ENCODE measurements around the gene PPFIA2. TPM values are rescaled to one million over a fixed set of nuclear protein-coding genes. Genes with fewer than 3 reads are reported as not detected.

The PPFIA2 gene
- total RNA-seq, 1 donor from 2014 or later, result 0.59 TPM

DNA sequence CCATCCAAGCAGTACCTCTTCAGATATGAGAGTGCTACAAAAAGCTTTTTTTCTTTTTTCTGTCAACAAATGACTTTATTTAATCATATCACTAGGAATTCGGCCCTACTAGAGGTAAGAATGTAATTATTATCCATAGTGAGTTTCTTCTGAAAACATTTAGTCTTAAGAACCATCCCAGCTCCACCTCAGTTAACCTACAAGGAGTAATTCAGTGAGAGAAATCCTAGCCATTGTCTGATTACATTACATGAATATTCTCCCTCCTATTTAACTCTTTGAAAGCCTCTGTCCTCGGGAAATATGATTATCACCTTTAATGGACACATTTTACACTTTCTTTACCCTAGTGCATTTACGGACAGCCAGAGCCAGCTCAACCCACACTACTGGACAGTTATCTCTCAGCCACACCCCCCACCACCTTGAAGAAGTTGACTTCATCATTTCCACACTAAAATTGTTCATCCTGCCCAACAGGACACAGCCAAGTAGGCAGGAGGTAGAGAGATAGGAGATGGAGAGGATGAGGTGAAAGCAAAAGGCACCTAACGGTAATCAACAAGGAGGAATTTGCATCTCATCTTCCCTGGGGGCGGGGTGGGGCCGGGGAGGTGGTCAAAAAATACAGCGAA, 1.3 kb downstream of the PPFIA2 start:
- H3K27me3 ChIP-seq (ENCODE audit: insufficient read depth, low read length), result peaks cover 3% of the 10 kb centered on the region
- TF ChIP-seq, protein P1, sequence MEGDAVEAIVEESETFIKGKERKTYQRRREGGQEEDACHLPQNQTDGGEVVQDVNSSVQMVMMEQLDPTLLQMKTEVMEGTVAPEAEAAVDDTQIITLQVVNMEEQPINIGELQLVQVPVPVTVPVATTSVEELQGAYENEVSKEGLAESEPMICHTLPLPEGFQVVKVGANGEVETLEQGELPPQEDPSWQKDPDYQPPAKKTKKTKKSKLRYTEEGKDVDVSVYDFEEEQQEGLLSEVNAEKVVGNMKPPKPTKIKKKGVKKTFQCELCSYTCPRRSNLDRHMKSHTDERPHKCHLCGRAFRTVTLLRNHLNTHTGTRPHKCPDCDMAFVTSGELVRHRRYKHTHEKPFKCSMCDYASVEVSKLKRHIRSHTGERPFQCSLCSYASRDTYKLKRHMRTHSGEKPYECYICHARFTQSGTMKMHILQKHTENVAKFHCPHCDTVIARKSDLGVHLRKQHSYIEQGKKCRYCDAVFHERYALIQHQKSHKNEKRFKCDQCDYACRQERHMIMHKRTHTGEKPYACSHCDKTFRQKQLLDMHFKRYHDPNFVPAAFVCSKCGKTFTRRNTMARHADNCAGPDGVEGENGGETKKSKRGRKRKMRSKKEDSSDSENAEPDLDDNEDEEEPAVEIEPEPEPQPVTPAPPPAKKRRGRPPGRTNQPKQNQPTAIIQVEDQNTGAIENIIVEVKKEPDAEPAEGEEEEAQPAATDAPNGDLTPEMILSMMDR (IDR thresholded peaks at IDR 0.05; ENCODE audit: insufficient read depth, low read depth, low read length), result no peak
- no peak for TF ChIP-seq EZH2 (IDR thresholded peaks at IDR 0.05; ENCODE audit: insufficient read depth, low read length)
- FAIRE-seq (no peak), DNase-seq (ENCODE audit: low read depth) (no peak)
- H3K9me3 ChIP-seq (ENCODE audit: insufficient read depth, low read depth, low read length), result no peaks in the 10 kb centered on the region
- peak overlapping the region; percentile 98 for H2AFZ ChIP-seq (ENCODE audit: low read depth, low read length)
- Mint-ChIP-seq H3K4me3 (ENCODE audit: unreplicated experiment) (peak overlapping the region; percentile 86), H3K9me3 (ENCODE audit: unreplicated experiment) (no peaks in the 10 kb centered on the region), H3K27me3 (ENCODE audit: low read depth, unreplicated experiment) (peaks cover 24% of the 10 kb centered on the region), H3K4me1 (ENCODE audit: low read depth, unreplicated experiment) (peaks cover 2% of the 10 kb centered on the region), H3K36me3 (ENCODE audit: low read depth, unreplicated experiment) (no peaks in the 10 kb centered on the region), H3K27ac (ENCODE audit: unreplicated experiment) (no peak overlapping the region)
- H3K27ac ChIP-seq (ENCODE audit: low read depth, low read length), result no peak overlapping the region
- no peaks in the 10 kb centered on the region for H3K36me3 ChIP-seq (ENCODE audit: insufficient read depth, low read length)
- H4K20me1 ChIP-seq (ENCODE audit: insufficient read depth, low read length), result no peaks in the 10 kb centered on the region
- peaks cover 5% of the 10 kb centered on the region for H3K4me1 ChIP-seq (ENCODE audit: insufficient read depth, low read length)
- H3K4me3 ChIP-seq (ENCODE audit: insufficient read depth, low read depth, low read length), result peak overlapping the region; percentile 77
- H3K4me2 ChIP-seq (ENCODE audit: low read length), result peak overlapping the region; percentile 94
- no peaks in the 10 kb centered on the region for H3K79me2 ChIP-seq (ENCODE audit: insufficient read depth, low read length)
- H3K9ac ChIP-seq (ENCODE audit: low read length), result peak overlapping the region; percentile 79

DNA sequence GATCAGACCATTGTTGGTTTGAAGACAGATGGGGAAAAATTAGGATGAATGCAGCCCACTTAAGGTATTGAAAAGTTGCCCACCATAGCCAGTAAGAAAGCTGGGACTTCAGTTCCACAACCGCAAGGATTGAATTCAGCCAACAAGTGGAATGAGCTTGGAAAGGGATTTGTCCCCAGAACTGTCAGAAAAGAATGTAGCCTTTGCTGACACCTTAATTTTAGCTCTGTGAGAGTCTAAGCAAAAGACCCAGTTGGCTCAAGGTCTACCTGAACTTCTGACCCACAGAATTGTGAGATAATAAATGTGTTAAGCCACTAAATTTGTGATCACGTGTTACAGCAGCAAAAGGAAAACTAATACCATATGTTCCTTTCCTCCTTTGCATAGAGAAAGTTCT, 29.4 kb downstream of the PPFIA2 start:
- Mint-ChIP-seq H3K27ac (ENCODE audit: unreplicated experiment) (no peak overlapping the region), H3K36me3 (ENCODE audit: low read depth, unreplicated experiment) (no peaks in the 10 kb centered on the region)
- no peak for FAIRE-seq

DNA sequence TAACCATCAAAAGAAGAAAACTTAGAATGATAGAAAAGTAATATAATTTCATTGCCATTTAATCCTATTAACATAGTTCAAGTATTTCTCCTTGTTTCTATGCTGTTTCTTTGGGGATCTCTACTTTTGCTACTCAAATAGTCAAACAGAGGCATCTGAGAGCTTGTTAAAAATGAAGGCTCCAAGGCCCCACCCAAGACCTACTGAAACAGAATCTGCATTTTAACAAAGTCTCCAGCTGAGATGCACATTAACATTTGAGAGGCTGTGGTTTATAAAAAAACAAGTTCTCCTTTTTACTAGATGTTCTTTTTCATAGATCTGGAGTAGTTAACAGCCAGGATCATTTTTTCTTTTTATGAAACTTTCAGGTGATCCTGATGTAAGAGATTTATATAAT, 31.8 kb downstream of the PPFIA2 start:
- Histone ChIP-seq H3K9ac (ENCODE audit: low read length) (no peak overlapping the region), H3K4me3 (ENCODE audit: insufficient read depth, low read depth, low read length) (no peak overlapping the region), H4K20me1 (ENCODE audit: insufficient read depth, low read length) (no peaks in the 10 kb centered on the region), H3K36me3 (ENCODE audit: insufficient read depth, low read length) (no peaks in the 10 kb centered on the region), H3K27me3 (ENCODE audit: insufficient read depth, low read length) (no peaks in the 10 kb centered on the region), H3K79me2 (ENCODE audit: insufficient read depth, low read length) (no peaks in the 10 kb centered on the region), H3K9me3 (ENCODE audit: insufficient read depth, low read depth, low read length) (no peaks in the 10 kb centered on the region), H2AFZ (ENCODE audit: low read depth, low read length) (no peak overlapping the region), H3K27ac (ENCODE audit: low read depth, low read length) (no peak overlapping the region), H3K4me1 (ENCODE audit: insufficient read depth, low read length) (no peaks in the 10 kb centered on the region), H3K4me2 (ENCODE audit: low read length) (no peak overlapping the region)
- H3K4me1 Mint-ChIP-seq (ENCODE audit: low read depth, unreplicated experiment), result no peaks in the 10 kb centered on the region
- no peaks in the 10 kb centered on the region for H3K27me3 Mint-ChIP-seq (ENCODE audit: low read depth, unreplicated experiment)
- H3K4me3 Mint-ChIP-seq (ENCODE audit: unreplicated experiment), result no peak overlapping the region
- TF ChIP-seq, protein P1 (IDR thresholded peaks at IDR 0.05; ENCODE audit: insufficient read depth, low read depth, low read length), result no peak
- no peaks in the 10 kb centered on the region for H3K9me3 Mint-ChIP-seq (ENCODE audit: unreplicated experiment)
- no peak overlapping the region for H3K27ac Mint-ChIP-seq (ENCODE audit: unreplicated experiment)
- DNase-seq (ENCODE audit: low read depth), result no peak
- no peak for FAIRE-seq
- no peaks in the 10 kb centered on the region for H3K36me3 Mint-ChIP-seq (ENCODE audit: low read depth, unreplicated experiment)

More for the DNA sequence above, 29.4 kb downstream of the PPFIA2 start:
- no peak overlapping the region for H3K4me2 ChIP-seq (ENCODE audit: low read length)
- no peaks in the 10 kb centered on the region for H3K4me1 ChIP-seq (ENCODE audit: insufficient read depth, low read length)
- no peaks in the 10 kb centered on the region for H3K36me3 ChIP-seq (ENCODE audit: insufficient read depth, low read length)
- no peak for DNase-seq (ENCODE audit: low read depth)
- H3K4me3 Mint-ChIP-seq (ENCODE audit: unreplicated experiment), result no peak overlapping the region
- no peak for TF ChIP-seq EZH2 (IDR thresholded peaks at IDR 0.05; ENCODE audit: insufficient read depth, low read length)
- TF ChIP-seq, protein P1 (IDR thresholded peaks at IDR 0.05; ENCODE audit: insufficient read depth, low read depth, low read length), result no peak
- no peak overlapping the region for H2AFZ ChIP-seq (ENCODE audit: low read depth, low read length)
- H3K9me3 Mint-ChIP-seq (ENCODE audit: unreplicated experiment), result no peaks in the 10 kb centered on the region
- no peak overlapping the region for H3K27ac ChIP-seq (ENCODE audit: low read depth, low read length)
- no peaks in the 10 kb centered on the region for H4K20me1 ChIP-seq (ENCODE audit: insufficient read depth, low read length)
- no peak overlapping the region for H3K4me3 ChIP-seq (ENCODE audit: insufficient read depth, low read depth, low read length)
- H3K27me3 ChIP-seq (ENCODE audit: insufficient read depth, low read length), result no peaks in the 10 kb centered on the region
- no peaks in the 10 kb centered on the region for H3K79me2 ChIP-seq (ENCODE audit: insufficient read depth, low read length)
- H3K27me3 Mint-ChIP-seq (ENCODE audit: low read depth, unreplicated experiment), result no peaks in the 10 kb centered on the region
- H3K4me1 Mint-ChIP-seq (ENCODE audit: low read depth, unreplicated experiment), result no peaks in the 10 kb centered on the region
- H3K9ac ChIP-seq (ENCODE audit: low read length), result no peak overlapping the region
- H3K9me3 ChIP-seq (ENCODE audit: insufficient read depth, low read depth, low read length), result no peaks in the 10 kb centered on the region

Data from astrocyte (in vitro differentiated cells and primary cell).